GM06990 (cell line): ENCODE measurements around the gene FAM50A.

Experiments used
- DNase-seq: peaks from one replicate; pipeline ENCODE4 v3.0.0-alpha.2; 2011; ENCODE audit not compliant: insufficient read length; ENCODE audit errors: extremely low read depth
- H3K27me3 ChIP-seq: replicated peaks from 2 replicates; pipeline ENCODE4 v1.6.0; 2011; ENCODE audit warnings: low read length; ENCODE audit not compliant: control insufficient read depth, insufficient read depth
- H3K36me3 ChIP-seq: 2 replicates; pipeline ENCODE4 v1.5.1; 2011; ENCODE audit warnings: low read length; ENCODE audit not compliant: control insufficient read depth, insufficient read depth
- H3K4me3 ChIP-seq: replicated peaks from 2 replicates; pipeline ENCODE4 v1.5.1; 2011; ENCODE audit warnings: low read depth, mild to moderate bottlenecking, control low read depth, low read length
- CTCF ChIP-seq: IDR thresholded peaks from 2 replicates; pipeline ENCODE4 v1.5.1; 2011; ENCODE audit warnings: low read length, control low read depth, mild to moderate bottlenecking, inconsistent platforms; ENCODE audit not compliant: insufficient read depth, poor library complexity, severe bottlenecking

Gene FAM50A

GRCh38 chrX:154467556-154467955 lies 23.6 kb downstream of the FAM50A start:
- Histone ChIP-seq H3K4me3 (no peak overlapping the region), H3K27me3 (no peaks in the 10 kb centered on the region), H3K36me3 (no peaks in the 10 kb centered on the region; the same call in 1 of the 2 replicates)
- TF ChIP-seq CTCF, result no peak
- no peak for DNase-seq

GRCh38 chrX:154468217-154468616 lies 24.3 kb downstream of the FAM50A start:
- H3K27me3 ChIP-seq, result no peaks in the 10 kb centered on the region
- DNase-seq, result no peak
- TF ChIP-seq CTCF, result no peak
- no peak overlapping the region for H3K4me3 ChIP-seq
- no peaks in the 10 kb centered on the region; the same call in 1 of the 2 replicates for H3K36me3 ChIP-seq

- H3K36me3 ChIP-seq, result no peaks in the 10 kb centered on the region; the same call in 1 of the 2 replicates
- no peak for DNase-seq
- no peak for TF ChIP-seq CTCF
- no peaks in the 10 kb centered on the region for H3K27me3 ChIP-seq
- no peak overlapping the region for H3K4me3 ChIP-seq
These were observed 25.2 kb downstream of the FAM50A start for GRCh38 chrX:154469114-154469513.

GRCh38 chrX:154469880-154470279 lies 25.9 kb downstream of the FAM50A start:
- TF ChIP-seq CTCF, result no peak
- Histone ChIP-seq H3K27me3 (no peaks in the 10 kb centered on the region), H3K4me3 (no peak overlapping the region), H3K36me3 (no peaks in the 10 kb centered on the region; the same call in 1 of the 2 replicates)
- no peak for DNase-seq

GRCh38 chrX:154470434-154470833 lies 26.5 kb downstream of the FAM50A start:
- Histone ChIP-seq H3K4me3 (no peak overlapping the region), H3K27me3 (no peaks in the 10 kb centered on the region), H3K36me3 (no peaks in the 10 kb centered on the region; the same call in 1 of the 2 replicates)
- TF ChIP-seq CTCF, result no peak
- no peak for DNase-seq
